ENCODE data around the gene D2HGDH.

- TF ChIP-seq, protein P1, sequence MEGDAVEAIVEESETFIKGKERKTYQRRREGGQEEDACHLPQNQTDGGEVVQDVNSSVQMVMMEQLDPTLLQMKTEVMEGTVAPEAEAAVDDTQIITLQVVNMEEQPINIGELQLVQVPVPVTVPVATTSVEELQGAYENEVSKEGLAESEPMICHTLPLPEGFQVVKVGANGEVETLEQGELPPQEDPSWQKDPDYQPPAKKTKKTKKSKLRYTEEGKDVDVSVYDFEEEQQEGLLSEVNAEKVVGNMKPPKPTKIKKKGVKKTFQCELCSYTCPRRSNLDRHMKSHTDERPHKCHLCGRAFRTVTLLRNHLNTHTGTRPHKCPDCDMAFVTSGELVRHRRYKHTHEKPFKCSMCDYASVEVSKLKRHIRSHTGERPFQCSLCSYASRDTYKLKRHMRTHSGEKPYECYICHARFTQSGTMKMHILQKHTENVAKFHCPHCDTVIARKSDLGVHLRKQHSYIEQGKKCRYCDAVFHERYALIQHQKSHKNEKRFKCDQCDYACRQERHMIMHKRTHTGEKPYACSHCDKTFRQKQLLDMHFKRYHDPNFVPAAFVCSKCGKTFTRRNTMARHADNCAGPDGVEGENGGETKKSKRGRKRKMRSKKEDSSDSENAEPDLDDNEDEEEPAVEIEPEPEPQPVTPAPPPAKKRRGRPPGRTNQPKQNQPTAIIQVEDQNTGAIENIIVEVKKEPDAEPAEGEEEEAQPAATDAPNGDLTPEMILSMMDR (IDR thresholded peaks at IDR 0.05 in 2 of 3, conservative IDR thresholded peaks at IDR 0.05 in 1 of 3; ENCODE audit: control insufficient read depth in 2 of 3, extremely low read depth in 1 of 3, insufficient read depth in 1 of 3, low read depth in 3 of 3, low read length in 3 of 3) = no peak
- TF ChIP-seq JUND (IDR thresholded peaks at IDR 0.05; ENCODE audit: low read depth, low read length) (no peak), CHD2 (IDR thresholded peaks at IDR 0.05; ENCODE audit: borderline replicate concordance, low read depth, low read length) (no peak), ZNF274 (IDR thresholded peaks at IDR 0.05; ENCODE audit: insufficient read depth, insufficient read length) (no peak), ZNF24 (IDR thresholded peaks at IDR 0.05) (no peak), RFX5 (IDR thresholded peaks at IDR 0.05; ENCODE audit: low read depth, low read length) (no peak), IKZF2 (IDR thresholded peaks at IDR 0.05) (no peak), POLR2A (IDR thresholded peaks at IDR 0.05; ENCODE audit: low read depth, low read length) (no peak), PRDM15 (CRISPR knock-in tag; IDR thresholded peaks at IDR 0.05) (no peak), MYC (IDR thresholded peaks at IDR 0.05; ENCODE audit: insufficient read depth, insufficient read length, insufficient replicate concordance, low read length, severe bottlenecking) (no peak)
Measured at GRCh38 chr2:241744028-241744754, 9.8 kb downstream of the D2HGDH start.
